H1 (cell line): ENCODE results near the gene OR4C3. TPM values are rescaled to one million over a fixed set of nuclear protein-coding genes. Genes with fewer than 3 reads are reported as not detected.
"Not testable (repeated sequence)": the region's sequence is repeated elsewhere in the genome, so short reads cannot be mapped to it uniquely, and the experiment has no call there.

Source experiments
- CTCF ChIA-PET: fragments of 300-600 bp; sonication (Branson Sonifier 250); formaldehyde crosslinking; loops from one replicate; lab custom pipeline; 2021; ENCODE audit not compliant: partially characterized antibody; lab: Charles Lee
- POLR2A ChIA-PET: fragments of 300-600 bp; sonication (Branson Sonifier 250); formaldehyde crosslinking; loops from one replicate; lab custom pipeline; 2021; ENCODE audit warnings: inconsistent platforms; ENCODE audit not compliant: partially characterized antibody; lab: Charles Lee
- DNase-seq, 2 experiments: peaks; one replicate each; pipeline versions ENCODE4 v3.0.0 to v3.0.0-alpha.2; 2010 to 2022; ENCODE audit warnings: low spot score in 2 of 2, low read depth in 1 of 2, mixed read lengths in 1 of 2
- FAIRE-seq: peaks from 2 replicates; lab custom pipeline; 2011; peaks lifted over from hg19 to GRCh38; lab: Jason Lieb, UNC
- H2AFZ ChIP-seq: 2 replicates; pipeline ENCODE4 v1.8.1; 2012; ENCODE audit warnings: low read length, inconsistent platforms
- H2AK5ac ChIP-seq: 2 replicates; pipeline ENCODE4 v1.6.1; 2013; ENCODE audit warnings: low read depth, low read length
- H2BK120ac ChIP-seq: replicated peaks from 2 replicates; pipeline ENCODE3; 2013; ENCODE audit warnings: low read depth, low read length, inconsistent platforms
- H2BK12ac ChIP-seq: 2 replicates; pipeline ENCODE4 v1.6.1; 2013; ENCODE audit warnings: low read depth, low read length
- H2BK15ac ChIP-seq: 2 replicates; pipeline ENCODE4 v1.6.1; 2013; ENCODE audit warnings: low read length
- H2BK20ac ChIP-seq: 2 replicates; pipeline ENCODE4 v1.6.1; 2013; ENCODE audit warnings: low read length
- H2BK5ac ChIP-seq: 2 replicates; pipeline ENCODE4 v1.6.1; 2013; ENCODE audit warnings: low read depth, low read length
- H3K14ac ChIP-seq: 2 replicates; pipeline ENCODE4 v1.6.1; 2013; ENCODE audit warnings: inconsistent platforms; ENCODE audit not compliant: insufficient read length
- H3K18ac ChIP-seq: 2 replicates; pipeline ENCODE4 v1.6.1; 2013; ENCODE audit warnings: low read length; ENCODE audit errors: extremely low read depth
- H3K23ac ChIP-seq: 2 replicates; pipeline ENCODE4 v1.6.1; 2013; ENCODE audit warnings: inconsistent platforms; ENCODE audit not compliant: insufficient read length
- H3K23me2 ChIP-seq: 2 replicates; pipeline ENCODE4 v1.6.1; 2013; ENCODE audit warnings: low read depth, low read length
- H3K27ac ChIP-seq: 2 replicates; pipeline ENCODE4 v1.6.1; 2011; ENCODE audit warnings: low read depth, low read length, inconsistent platforms
- H3K27me3 ChIP-seq, 4 experiments: replicated peaks in 1 of 4; 1 replicate in 1 of 4; 2 replicates in 3 of 4; pipeline versions ENCODE4 v1.6.1 to v1.8.1; 2011 to 2013; ENCODE audit warnings: low read length in 3 of 4, mild to moderate bottlenecking in 3 of 4, inconsistent platforms in 2 of 4, mixed read lengths in 2 of 4, moderate library complexity in 1 of 4; ENCODE audit not compliant: control insufficient read depth in 3 of 4, insufficient read depth in 3 of 4; ENCODE audit errors: extremely low read depth in 1 of 4
- H3K36me3 ChIP-seq, 4 experiments: 2 replicates each; pipeline versions ENCODE4 v1.6.1 to v1.8.1; 2011 to 2013; ENCODE audit warnings: mild to moderate bottlenecking in 4 of 4, low read length in 3 of 4, moderate library complexity in 2 of 4, control low read depth in 1 of 4, inconsistent platforms in 1 of 4; ENCODE audit not compliant: insufficient read depth in 4 of 4, control insufficient read depth in 2 of 4
- H3K4ac ChIP-seq: replicated peaks from 2 replicates; pipeline ENCODE3; 2013; ENCODE audit warnings: low read length, low read depth, mixed read lengths, inconsistent platforms; ENCODE audit not compliant: insufficient read length
- H3K4me1 ChIP-seq, 4 experiments: replicated peaks in 1 of 4; 1 replicate in 1 of 4; 2 replicates in 3 of 4; pipeline versions ENCODE4 v1.6.1 to v1.8.1; 2011 to 2013; ENCODE audit warnings: low read length in 3 of 4, inconsistent platforms in 2 of 4, mixed read lengths in 1 of 4; ENCODE audit not compliant: insufficient read depth in 4 of 4, control insufficient read depth in 3 of 4
- H3K4me2 ChIP-seq, 2 experiments: 2 replicates each; pipeline versions ENCODE4 v1.6.1 to v1.8.1; 2011 to 2013; ENCODE audit warnings: low read depth in 2 of 2, low read length in 2 of 2, control low read depth in 1 of 2, inconsistent platforms in 1 of 2, mild to moderate bottlenecking in 1 of 2; ENCODE audit not compliant: insufficient read depth in 1 of 2
- H3K4me3 ChIP-seq, 4 experiments: fragments of 200-600, 300-600 bp in 1 of 4; sonication (generic), shearing (Covaris generic), sonication (Bioruptor Twin) in 1 of 4; 2 replicates each; pipeline versions ENCODE4 v1.5.1 to v1.8.1; 2011 to 2016; ENCODE audit warnings: low read length in 4 of 4, low read depth in 3 of 4, control low read depth in 2 of 4, inconsistent platforms in 2 of 4, mild to moderate bottlenecking in 2 of 4, mixed read lengths in 1 of 4, moderate library complexity in 1 of 4; ENCODE audit not compliant: insufficient read depth in 2 of 4; ENCODE audit errors: extremely low read depth in 1 of 4
- H3K56ac ChIP-seq: replicated peaks from 2 replicates; pipeline ENCODE3; 2013; ENCODE audit warnings: low read depth, mild to moderate bottlenecking, mixed read lengths, low read length, inconsistent platforms; ENCODE audit not compliant: insufficient read length
- H3K79me1 ChIP-seq: 2 replicates; pipeline ENCODE4 v1.6.1; 2013; ENCODE audit warnings: low read depth, low read length, control low read depth
- H3K79me2 ChIP-seq, 2 experiments: 2 replicates each; pipeline versions ENCODE4 v1.6.1 to v1.8.1; 2012 to 2013; ENCODE audit warnings: low read length in 2 of 2, mild to moderate bottlenecking in 2 of 2, inconsistent platforms in 1 of 2; ENCODE audit not compliant: insufficient read depth in 2 of 2, control insufficient read depth in 1 of 2
- H3K9ac ChIP-seq, 4 experiments: replicated peaks in 1 of 4; 1 replicate in 1 of 4; 2 replicates in 3 of 4; pipeline versions ENCODE4 v1.6.1 to v1.8.1; 2011 to 2013; ENCODE audit warnings: low read depth in 3 of 4, low read length in 3 of 4, control low read depth in 2 of 4, mild to moderate bottlenecking in 2 of 4, moderate library complexity in 2 of 4, inconsistent platforms in 1 of 4; ENCODE audit errors: extremely low read depth in 1 of 4
- H3K9me3 ChIP-seq, 2 experiments: 2 replicates each; pipeline versions ENCODE4 v1.6.1 to v1.8.1; 2012 to 2013; ENCODE audit warnings: mild to moderate bottlenecking in 2 of 2, moderate library complexity in 2 of 2, control low read depth in 1 of 2, inconsistent platforms in 1 of 2, low read depth in 1 of 2, low read length in 1 of 2, mixed read lengths in 1 of 2; ENCODE audit not compliant: insufficient read depth in 2 of 2
- H4K20me1 ChIP-seq, 2 experiments: replicated peaks in 1 of 2; 2 replicates each; pipeline versions ENCODE3 to v1.8.1; 2011 to 2013; ENCODE audit warnings: inconsistent platforms in 2 of 2, low read length in 2 of 2, mild to moderate bottlenecking in 1 of 2; ENCODE audit not compliant: insufficient read depth in 2 of 2, control insufficient read depth in 1 of 2
- H4K5ac ChIP-seq: 2 replicates; pipeline ENCODE4 v1.6.1; 2013; ENCODE audit warnings: low read length, low read depth, mixed read lengths, inconsistent platforms; ENCODE audit not compliant: insufficient read length
- H4K8ac ChIP-seq: 2 replicates; pipeline ENCODE4 v1.8.0; 2013; ENCODE audit warnings: mild to moderate bottlenecking, moderate library complexity, low read length, inconsistent platforms; ENCODE audit not compliant: insufficient read depth; ENCODE audit errors: extremely low read depth
- H4K91ac ChIP-seq: replicated peaks from 2 replicates; pipeline ENCODE3; 2013; ENCODE audit warnings: low read length, mixed read lengths, inconsistent platforms; ENCODE audit not compliant: insufficient read length
- WGBS, 2 experiments: shearing (Covaris generic) in 1 of 2; methylation state at CpG; one replicate each; pipeline versions ENCODE4 v1.1.6 to v1.1.7; 2013 to 2015; ENCODE audit warnings: low lambda C conversion rate in 2 of 2, mixed read lengths in 2 of 2, inconsistent platforms in 1 of 2, low coverage in 1 of 2, missing lambda C conversion rate in 1 of 2; ENCODE audit not compliant: insufficient replicate concordance in 2 of 2, insufficient coverage in 1 of 2, insufficient read length in 1 of 2; ENCODE audit errors: extremely low coverage in 1 of 2, missing lambda C conversion rate in 1 of 2; 5-methylcytosine and 5-hydroxymethylcytosine counted together
- polyA plus RNA-seq, 7 experiments: library from polyadenylated mRNA; depleted of rRNA in 3 of 7; stranded (reverse) in 5 of 7; unstranded in 2 of 7; fragments of >200 nt in 5 of 7; fragments of 200-250 nt in 2 of 7; gene quantifications; 1 replicate in 5 of 7; 2 replicates in 1 of 7; 4 replicates in 1 of 7; pipeline versions ENCODE4 v1.2.1 to v1.2.3, GENCODE V29; 2011 to 2013; ENCODE audit warnings: missing spikeins in 2 of 7, mixed read lengths in 2 of 7
- total RNA-seq: library from RNA; stranded (reverse); fragmentation: NEBNext Ultra II Directional; extraction: Animal tissue kit (Norgen Biotek cat#: 25700); gene quantifications from 2 replicates; pipeline ENCODE4 v1.2.1, GENCODE V29; 2021

The OR4C3 gene
- total and polyA plus RNA-seq, 2 of the 8 experiments (the other 6 are each of a cell fraction or from before 2014, with no cell fraction given): not detected

- H3K27ac ChIP-seq, H3K9ac ChIP-seq, H3K79me1 ChIP-seq, H3K79me2 ChIP-seq, H2AFZ ChIP-seq, H3K4me2 ChIP-seq, H2BK5ac ChIP-seq, CTCF ChIA-PET, H2BK120ac ChIP-seq, H3K27me3 ChIP-seq, H2BK20ac ChIP-seq, H2AK5ac ChIP-seq, H3K23me2 ChIP-seq, H3K36me3 ChIP-seq, FAIRE-seq, H3K4me1 ChIP-seq, H4K8ac ChIP-seq, H2BK12ac ChIP-seq, H2BK15ac ChIP-seq, DNase-seq, H3K14ac ChIP-seq, H4K91ac ChIP-seq, H4K20me1 ChIP-seq, H3K56ac ChIP-seq, H3K23ac ChIP-seq, H3K18ac ChIP-seq, H3K4me3 ChIP-seq, POLR2A ChIA-PET, H3K4ac ChIP-seq, H4K5ac ChIP-seq: not testable (repeated sequence)
- H3K9me3 ChIP-seq: peaks cover 49 to 53% of the 10 kb centered on the region in 2 experiments
- 33% methylated on average over 2 of the region's 2 CpGs; no CpG with 5 or more reads in 1 of the 2 experiments for WGBS, 2 experiments
These were observed 11.1 kb upstream of the OR4C3 start for GRCh38 chr11:48313590-48313989.

GRCh38 chr11:48319813-48320212 is 4.9 kb upstream of the OR4C3 start:
- peaks cover 50 to 57% of the 10 kb centered on the region in 2 experiments for H3K9me3 ChIP-seq
- H3K56ac ChIP-seq, H3K79me1 ChIP-seq, H2AFZ ChIP-seq, H3K4me2 ChIP-seq, H2BK120ac ChIP-seq, H4K20me1 ChIP-seq, H2BK12ac ChIP-seq, H3K18ac ChIP-seq, H2BK15ac ChIP-seq, H3K23ac ChIP-seq, H2BK20ac ChIP-seq, CTCF ChIA-PET, H4K91ac ChIP-seq, H3K79me2 ChIP-seq, H3K14ac ChIP-seq, H3K4me3 ChIP-seq, H4K5ac ChIP-seq, H4K8ac ChIP-seq, H3K9ac ChIP-seq, H3K4ac ChIP-seq, FAIRE-seq, H3K36me3 ChIP-seq, H2AK5ac ChIP-seq, DNase-seq, H3K4me1 ChIP-seq, H3K23me2 ChIP-seq, H3K27me3 ChIP-seq, H3K27ac ChIP-seq, POLR2A ChIA-PET, H2BK5ac ChIP-seq: not testable (repeated sequence)
- WGBS, 2 experiments: 77% methylated on average over 2 of the region's 2 CpGs; no CpG with 5 or more reads in 1 of the 2 experiments
